NB4 (cell line): ENCODE results near the gene NCOA3.

ENCODE experiments used
- DNase-seq: peaks from one replicate; pipeline ENCODE4 v3.0.0; 2010; ENCODE audit warnings: low read depth
- H3K4me3 ChIP-seq: one replicate; pipeline ENCODE4 v1.5.1; 2011; ENCODE audit warnings: mild to moderate bottlenecking, low read depth, low read length, moderate library complexity
- MAX ChIP-seq: IDR thresholded peaks from 2 replicates; pipeline ENCODE4 v1.6.1; 2011; ENCODE audit warnings: low read depth, low read length
- MYC ChIP-seq: IDR thresholded peaks from 2 replicates; pipeline ENCODE4 v1.6.1; 2011; ENCODE audit warnings: low read depth, low read length
- POLR2A ChIP-seq: IDR thresholded peaks from 2 replicates; pipeline ENCODE4 v1.6.1; 2011; ENCODE audit warnings: mild to moderate bottlenecking; ENCODE audit not compliant: insufficient read length; ENCODE audit errors: extremely low read depth
- TF ChIP-seq, protein P1 (sequence below): IDR thresholded peaks from one replicate; pipeline ENCODE4 v1.5.1; 2012; ENCODE audit warnings: low read depth, low read length

Gene NCOA3

GRCh38 chr20:47642118-47642517 is 140.4 kb downstream of the NCOA3 start:
- DNase-seq: no peak
- TF ChIP-seq POLR2A: no peak
- no peak for TF ChIP-seq MYC
- TF ChIP-seq MAX: no peak
- TF ChIP-seq, protein P1, sequence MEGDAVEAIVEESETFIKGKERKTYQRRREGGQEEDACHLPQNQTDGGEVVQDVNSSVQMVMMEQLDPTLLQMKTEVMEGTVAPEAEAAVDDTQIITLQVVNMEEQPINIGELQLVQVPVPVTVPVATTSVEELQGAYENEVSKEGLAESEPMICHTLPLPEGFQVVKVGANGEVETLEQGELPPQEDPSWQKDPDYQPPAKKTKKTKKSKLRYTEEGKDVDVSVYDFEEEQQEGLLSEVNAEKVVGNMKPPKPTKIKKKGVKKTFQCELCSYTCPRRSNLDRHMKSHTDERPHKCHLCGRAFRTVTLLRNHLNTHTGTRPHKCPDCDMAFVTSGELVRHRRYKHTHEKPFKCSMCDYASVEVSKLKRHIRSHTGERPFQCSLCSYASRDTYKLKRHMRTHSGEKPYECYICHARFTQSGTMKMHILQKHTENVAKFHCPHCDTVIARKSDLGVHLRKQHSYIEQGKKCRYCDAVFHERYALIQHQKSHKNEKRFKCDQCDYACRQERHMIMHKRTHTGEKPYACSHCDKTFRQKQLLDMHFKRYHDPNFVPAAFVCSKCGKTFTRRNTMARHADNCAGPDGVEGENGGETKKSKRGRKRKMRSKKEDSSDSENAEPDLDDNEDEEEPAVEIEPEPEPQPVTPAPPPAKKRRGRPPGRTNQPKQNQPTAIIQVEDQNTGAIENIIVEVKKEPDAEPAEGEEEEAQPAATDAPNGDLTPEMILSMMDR: no peak

GRCh38 chr20:47642624-47643023 is 140.9 kb downstream of the NCOA3 start:
- no peak overlapping the region for H3K4me3 ChIP-seq
- no peak for DNase-seq
- no peak for TF ChIP-seq POLR2A

More at GRCh38 chr20:47642118-47642517, 140.4 kb downstream of the NCOA3 start:
- H3K4me3 ChIP-seq: no peak overlapping the region

DNA sequence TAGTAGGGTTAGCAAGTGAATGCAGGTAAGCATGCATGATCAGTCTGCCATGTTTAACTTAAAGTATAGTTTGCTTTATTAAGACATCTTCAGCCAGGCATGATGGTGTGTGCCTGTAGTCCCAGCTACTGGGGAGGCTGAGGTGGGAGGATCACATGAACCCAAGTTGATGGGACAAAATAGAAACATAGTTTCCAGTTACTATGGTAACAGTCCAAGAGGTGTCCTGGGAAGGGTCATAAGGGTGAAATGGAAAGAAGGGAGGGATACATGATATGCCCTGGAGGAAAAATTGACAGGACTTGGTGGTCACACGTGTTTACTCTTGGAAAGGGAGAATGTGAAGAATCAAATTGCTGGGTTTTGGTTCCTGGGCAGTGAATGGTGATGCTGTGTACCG is 143.9 kb downstream of the NCOA3 start:
- no peak for DNase-seq
- H3K4me3 ChIP-seq: no peak overlapping the region
- TF ChIP-seq MYC (no peak), MAX (no peak)

GRCh38 chr20:47647994-47648393 is 146.3 kb downstream of the NCOA3 start:
- no peak for DNase-seq
- TF ChIP-seq, protein P1: no peak
- no peak for TF ChIP-seq MYC
- TF ChIP-seq MAX: no peak
- no peak for TF ChIP-seq POLR2A
- no peak overlapping the region for H3K4me3 ChIP-seq

DNA sequence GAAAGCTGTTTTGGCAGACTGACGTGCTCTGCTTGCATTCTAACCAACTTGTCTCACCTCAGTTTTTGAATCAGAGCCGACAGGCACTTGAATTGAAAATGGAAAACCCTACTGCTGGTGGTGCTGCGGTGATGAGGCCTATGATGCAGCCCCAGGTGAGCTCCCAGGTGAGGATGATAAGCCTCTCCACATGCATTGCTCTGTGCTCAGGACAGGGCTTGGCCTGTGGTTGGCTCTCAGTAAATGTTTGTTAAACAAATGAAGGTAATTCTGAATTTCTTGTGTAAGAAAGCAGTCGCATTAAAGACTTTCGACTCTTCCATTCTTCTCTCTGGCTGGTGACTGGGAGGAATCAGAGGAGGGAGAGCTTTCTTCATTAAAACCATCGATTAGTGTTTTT is 147.3 kb downstream of the NCOA3 start:
- no peak overlapping the region for H3K4me3 ChIP-seq
- no peak for DNase-seq
- TF ChIP-seq POLR2A (no peak), MYC (no peak), MAX (no peak)
- TF ChIP-seq, protein P1: no peak

DNA sequence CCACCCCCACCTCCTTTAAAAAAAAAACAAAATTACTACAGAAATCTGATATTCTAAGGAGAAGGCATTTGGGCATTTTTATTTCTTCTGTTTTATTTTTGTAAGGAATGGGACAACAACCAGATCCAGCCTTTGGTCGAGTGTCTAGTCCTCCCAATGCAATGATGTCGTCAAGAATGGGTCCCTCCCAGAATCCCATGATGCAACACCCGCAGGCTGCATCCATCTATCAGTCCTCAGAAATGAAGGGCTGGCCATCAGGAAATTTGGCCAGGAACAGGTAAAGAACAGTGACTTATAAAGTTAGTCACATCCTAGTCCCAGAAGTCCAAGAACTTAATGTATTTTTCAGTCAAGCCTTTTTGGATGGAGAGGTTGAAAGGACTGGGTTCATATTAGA is 150.6 kb downstream of the NCOA3 start:
- no peak overlapping the region for H3K4me3 ChIP-seq
- DNase-seq: no peak
- TF ChIP-seq MAX: no peak
- no peak for TF ChIP-seq MYC
- no peak for TF ChIP-seq POLR2A

- DNase-seq: no peak
- no peak overlapping the region for H3K4me3 ChIP-seq
- TF ChIP-seq POLR2A: no peak
- TF ChIP-seq, protein P1: no peak
- no peak for TF ChIP-seq MYC
- no peak for TF ChIP-seq MAX
Measured at GRCh38 chr20:47652794-47653193, 151.1 kb downstream of the NCOA3 start.
